D721Med (cell line): ENCODE data around the gene LPCAT3.
A peak's percentile ranks its signal among the peaks of the same experiment; 100 is the strongest.

Experiments used
- DNase-seq: peaks from one replicate; pipeline ENCODE4 v3.0.0; 2011; ENCODE audit warnings: low spot score; ENCODE audit not compliant: insufficient read length
- FAIRE-seq: peaks from 2 replicates; lab custom pipeline; 2011; peaks lifted over from hg19 to GRCh38; lab: Jason Lieb, UNC
- TF ChIP-seq, protein P1 (sequence below): IDR thresholded peaks from 2 replicates; pipeline ENCODE4 v1.5.1; 2012; ENCODE audit warnings: mild to moderate bottlenecking, control low read depth; ENCODE audit not compliant: insufficient read depth; ENCODE audit errors: missing control alignments

Gene LPCAT3

DNA sequence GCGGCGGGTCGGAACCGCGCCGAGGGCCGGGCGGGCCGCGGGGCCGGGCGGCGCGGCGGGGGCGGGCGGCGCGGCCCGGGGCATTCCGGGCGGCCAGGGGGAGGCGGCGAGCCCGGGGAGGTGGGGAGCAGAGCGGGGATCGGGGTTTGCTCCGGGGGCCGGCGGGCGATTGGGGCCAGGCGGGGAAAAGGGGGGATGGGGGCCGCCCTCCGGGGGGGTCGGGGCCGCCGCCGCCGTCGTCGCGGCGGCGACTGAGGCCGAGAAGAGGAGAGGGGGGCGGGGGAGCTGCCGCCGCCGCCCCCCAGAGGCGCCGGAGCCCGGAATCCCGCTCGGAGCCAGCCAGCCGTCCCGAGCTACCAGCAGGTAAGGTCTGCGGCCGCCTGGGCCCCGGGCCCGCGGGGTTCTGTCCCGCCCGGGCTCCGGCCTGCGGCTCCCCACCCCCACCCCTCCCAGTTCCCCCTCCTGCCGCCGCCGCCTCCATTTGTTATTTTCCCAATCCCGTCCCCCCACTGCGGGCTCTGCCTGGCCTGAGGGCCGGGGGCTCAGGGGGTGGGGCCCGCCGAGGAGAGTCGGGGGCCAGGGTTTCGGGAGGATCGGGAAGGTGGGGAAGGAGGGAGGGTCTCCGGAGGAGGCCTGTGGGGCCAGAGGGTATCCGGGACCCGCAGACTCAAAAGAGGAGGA is 90.1 kb downstream of the LPCAT3 start:
- FAIRE-seq (no peak), DNase-seq (no peak)
- TF ChIP-seq, protein P1, sequence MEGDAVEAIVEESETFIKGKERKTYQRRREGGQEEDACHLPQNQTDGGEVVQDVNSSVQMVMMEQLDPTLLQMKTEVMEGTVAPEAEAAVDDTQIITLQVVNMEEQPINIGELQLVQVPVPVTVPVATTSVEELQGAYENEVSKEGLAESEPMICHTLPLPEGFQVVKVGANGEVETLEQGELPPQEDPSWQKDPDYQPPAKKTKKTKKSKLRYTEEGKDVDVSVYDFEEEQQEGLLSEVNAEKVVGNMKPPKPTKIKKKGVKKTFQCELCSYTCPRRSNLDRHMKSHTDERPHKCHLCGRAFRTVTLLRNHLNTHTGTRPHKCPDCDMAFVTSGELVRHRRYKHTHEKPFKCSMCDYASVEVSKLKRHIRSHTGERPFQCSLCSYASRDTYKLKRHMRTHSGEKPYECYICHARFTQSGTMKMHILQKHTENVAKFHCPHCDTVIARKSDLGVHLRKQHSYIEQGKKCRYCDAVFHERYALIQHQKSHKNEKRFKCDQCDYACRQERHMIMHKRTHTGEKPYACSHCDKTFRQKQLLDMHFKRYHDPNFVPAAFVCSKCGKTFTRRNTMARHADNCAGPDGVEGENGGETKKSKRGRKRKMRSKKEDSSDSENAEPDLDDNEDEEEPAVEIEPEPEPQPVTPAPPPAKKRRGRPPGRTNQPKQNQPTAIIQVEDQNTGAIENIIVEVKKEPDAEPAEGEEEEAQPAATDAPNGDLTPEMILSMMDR, result no peak

DNA sequence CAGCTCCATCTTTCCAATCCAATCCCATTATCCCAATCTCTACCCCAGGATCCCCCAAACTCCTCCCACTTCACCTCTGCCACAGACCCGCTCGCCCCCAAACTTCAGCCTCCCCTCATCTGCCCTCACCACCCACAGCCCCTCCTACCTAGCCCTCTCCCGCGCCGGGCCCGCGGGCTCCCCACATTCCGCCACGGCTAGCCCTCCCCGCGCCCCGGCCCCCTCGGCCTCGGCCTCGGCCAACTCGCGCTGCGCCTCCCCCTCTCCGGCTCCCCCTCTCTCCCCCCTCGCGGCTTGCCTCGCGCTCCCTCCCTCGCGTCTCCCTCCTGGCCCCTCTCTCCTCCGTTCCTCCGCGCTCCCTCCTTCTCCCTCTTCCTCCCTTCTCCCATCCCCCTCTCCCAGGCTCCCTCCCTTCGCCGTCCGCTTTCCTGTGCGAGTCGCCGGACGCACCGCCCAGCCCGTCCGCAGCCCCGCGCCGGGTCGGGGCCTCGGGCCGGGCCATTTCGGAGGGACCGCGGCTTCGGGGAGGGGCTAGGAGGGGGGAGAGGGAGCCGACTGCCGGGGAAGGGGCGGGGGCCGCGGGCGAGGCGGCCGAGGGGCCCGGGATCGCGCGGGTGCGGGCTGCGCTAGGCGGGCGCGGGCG is 90.8 kb downstream of the LPCAT3 start, which contains the start of gene ATN1:
Gene ATN1, plus strand, starts transcription at position 581 of the 643 bp plus-strand sequence. CDS start 6,043 bp downstream, outside the sequence.
- no peak for FAIRE-seq

More for the DNA sequence above, 90.8 kb downstream of the LPCAT3 start, which contains the start of gene ATN1:
- peak; percentile 66 for DNase-seq
- TF ChIP-seq, protein P1, result no peak
